HG02840 (cell line): ENCODE measurements around the gene RRM2.
"Not testable (repeated sequence)": the region's sequence is repeated elsewhere in the genome, so short reads cannot be mapped to it uniquely, and the experiment has no call there.

Experiments used
- ATAC-seq: cut with Tn5 transposase; IDR thresholded peaks from one replicate; pipeline ENCODE4 v1.9.1; 2021; ENCODE audit warnings: mild to moderate bottlenecking, moderate library complexity, moderate number of reproducible peaks; ENCODE audit not compliant: unreplicated experiment, low FRiP score

RRM2 gene

GRCh38 chr2:10128420-10128819, 5.9 kb downstream of the RRM2 start:
- no peak for ATAC-seq

DNA sequence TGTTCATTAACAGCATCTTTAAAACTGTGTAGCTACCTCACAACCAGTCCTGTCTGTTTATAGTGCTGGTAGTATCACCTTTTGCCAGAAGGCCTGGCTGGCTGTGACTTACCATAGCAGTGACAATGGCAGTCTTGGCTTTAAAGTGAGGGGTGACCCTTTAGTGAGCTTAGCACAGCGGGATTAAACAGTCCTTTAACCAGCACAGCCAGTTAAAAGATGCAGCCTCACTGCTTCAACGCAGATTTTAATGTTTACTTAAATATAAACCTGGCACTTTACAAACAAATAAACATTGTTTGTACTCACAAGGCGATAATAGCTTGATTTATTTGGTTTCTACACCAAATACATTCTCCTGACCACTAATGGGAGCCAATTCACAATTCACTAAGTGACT, 7.0 kb downstream of the RRM2 start:
- no peak for ATAC-seq

DNA sequence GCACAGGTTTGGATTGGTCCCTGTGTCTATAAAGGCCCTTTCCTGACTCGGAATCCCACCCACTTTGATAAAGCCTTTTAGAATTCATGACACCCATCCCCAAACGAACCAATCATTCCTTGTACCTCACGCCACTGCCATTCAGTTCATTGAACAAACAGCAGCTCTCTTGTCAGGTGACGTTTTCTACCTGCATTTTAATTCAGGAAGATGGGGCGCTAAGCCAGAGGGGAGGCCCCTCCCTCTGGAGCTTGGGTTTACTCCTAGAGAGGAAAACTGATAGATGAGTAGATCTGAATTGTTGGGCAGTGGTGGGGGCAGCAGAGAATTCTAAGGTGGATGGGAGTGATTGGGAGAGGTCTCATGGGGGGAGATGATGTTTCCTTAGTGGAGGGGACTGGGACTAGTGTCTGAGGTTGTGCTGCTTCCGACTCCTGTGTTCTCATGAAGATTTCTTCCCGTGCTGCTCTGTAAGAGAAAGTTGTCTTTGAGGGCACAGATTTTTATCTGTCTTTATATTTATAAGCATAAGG, 9.6 kb downstream of the RRM2 start:
- ATAC-seq: no peak

DNA sequence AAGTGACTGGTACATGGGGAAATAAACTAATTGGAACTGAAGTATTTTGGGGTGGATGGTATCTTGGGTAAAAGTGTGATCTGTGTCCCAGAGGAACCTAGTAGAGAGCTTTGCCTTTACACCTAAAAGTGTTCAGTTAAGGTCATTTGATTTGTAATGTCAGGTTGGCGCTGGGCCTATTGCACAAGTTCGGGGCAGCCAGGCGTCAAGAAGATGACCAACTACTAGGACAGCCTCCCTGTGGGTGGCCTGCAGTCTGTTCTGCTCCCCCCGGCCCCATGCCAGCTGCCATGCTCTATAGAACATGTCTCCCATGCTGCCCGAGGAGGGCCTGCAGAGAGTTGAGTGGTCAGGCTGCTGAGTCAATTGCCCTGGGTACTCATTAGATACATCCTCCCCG, 10.1 kb downstream of the RRM2 start:
- no peak for ATAC-seq

- ATAC-seq: no peak
These were observed 10.6 kb downstream of the RRM2 start for GRCh38 chr2:10132996-10133647.

GRCh38 chr2:10135296-10136089, 13.0 kb downstream of the RRM2 start:
- no peak for ATAC-seq

DNA sequence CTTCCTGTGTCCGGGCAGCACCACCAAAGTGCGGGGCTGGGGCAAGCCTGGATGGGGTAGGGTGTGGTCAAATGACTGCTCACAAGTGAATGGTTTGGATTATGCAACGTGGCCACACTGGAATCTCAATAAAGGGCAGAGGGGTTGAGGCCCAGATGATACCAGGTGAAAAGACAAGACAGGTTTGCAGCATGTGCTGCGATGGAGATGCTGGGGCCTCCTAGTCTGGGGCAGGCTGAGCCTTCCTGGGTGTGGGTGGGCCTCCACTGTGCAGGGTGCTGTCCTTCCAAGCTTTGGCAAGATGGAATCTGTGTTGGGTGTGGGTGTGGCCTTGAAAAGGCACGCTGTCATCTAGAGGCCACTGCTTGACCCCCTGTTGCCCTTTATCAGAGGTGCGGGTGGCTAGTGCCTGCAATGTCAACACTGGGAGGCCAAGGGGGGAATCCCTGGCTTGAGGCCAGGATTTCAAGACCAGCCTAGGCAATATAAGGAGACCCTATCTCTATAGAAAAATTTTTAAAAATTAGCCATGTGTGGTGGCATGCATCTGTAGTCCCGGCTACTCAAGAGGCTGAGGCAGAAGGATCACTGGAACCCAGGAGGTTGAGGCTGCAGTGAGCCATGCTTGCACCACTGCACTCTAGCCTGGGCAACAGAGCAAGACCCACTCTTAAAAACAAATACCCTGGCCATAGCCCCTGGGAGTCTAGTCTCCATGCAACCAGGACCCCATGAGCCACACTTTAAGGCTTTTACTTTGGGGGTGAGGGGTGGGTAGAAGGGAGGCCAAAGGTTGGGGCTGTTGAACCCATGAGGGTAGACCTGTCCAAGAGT, 13.8 kb downstream of the RRM2 start:
- ATAC-seq: no peak

DNA sequence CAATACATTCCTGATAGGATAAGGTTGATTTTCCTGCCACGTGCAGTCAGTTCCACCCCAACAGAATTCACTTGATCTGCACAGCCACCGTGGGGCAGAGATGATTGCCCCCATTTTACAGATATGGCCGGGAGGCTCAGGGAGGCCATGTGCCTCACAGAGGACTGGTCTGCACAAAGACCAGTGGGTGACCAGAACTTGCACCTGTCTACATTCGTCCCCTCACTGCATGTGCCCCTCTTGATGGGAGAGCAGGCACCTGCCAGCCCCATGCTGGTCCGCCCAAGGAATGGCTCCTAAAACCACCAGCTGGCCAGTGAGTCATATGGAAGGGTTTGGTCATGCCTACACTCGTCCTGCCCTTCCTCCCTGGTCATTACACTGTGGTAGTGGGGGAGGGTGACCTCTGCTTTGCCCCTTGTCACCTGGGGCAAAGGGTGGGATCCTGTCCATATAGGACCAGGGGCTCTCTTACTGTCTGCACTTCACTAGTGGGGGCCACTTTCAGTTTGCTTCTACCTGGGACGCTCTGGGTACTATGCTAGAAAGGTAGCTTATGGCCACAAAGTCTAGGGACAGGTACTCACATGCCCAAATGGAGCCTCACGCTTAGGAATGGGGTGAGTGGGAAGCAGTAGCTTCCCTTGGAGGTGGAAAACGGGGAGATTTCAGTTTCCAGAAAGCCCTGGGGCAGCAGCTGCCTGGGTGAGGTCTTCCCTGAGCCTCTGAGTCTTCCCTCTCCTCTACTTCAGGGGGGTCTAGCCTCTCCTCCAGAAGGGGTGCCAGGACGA, 14.7 kb downstream of the RRM2 start:
- no peak for ATAC-seq

GRCh38 chr2:10139536-10139935, 17.0 kb downstream of the RRM2 start:
- ATAC-seq: no peak

DNA sequence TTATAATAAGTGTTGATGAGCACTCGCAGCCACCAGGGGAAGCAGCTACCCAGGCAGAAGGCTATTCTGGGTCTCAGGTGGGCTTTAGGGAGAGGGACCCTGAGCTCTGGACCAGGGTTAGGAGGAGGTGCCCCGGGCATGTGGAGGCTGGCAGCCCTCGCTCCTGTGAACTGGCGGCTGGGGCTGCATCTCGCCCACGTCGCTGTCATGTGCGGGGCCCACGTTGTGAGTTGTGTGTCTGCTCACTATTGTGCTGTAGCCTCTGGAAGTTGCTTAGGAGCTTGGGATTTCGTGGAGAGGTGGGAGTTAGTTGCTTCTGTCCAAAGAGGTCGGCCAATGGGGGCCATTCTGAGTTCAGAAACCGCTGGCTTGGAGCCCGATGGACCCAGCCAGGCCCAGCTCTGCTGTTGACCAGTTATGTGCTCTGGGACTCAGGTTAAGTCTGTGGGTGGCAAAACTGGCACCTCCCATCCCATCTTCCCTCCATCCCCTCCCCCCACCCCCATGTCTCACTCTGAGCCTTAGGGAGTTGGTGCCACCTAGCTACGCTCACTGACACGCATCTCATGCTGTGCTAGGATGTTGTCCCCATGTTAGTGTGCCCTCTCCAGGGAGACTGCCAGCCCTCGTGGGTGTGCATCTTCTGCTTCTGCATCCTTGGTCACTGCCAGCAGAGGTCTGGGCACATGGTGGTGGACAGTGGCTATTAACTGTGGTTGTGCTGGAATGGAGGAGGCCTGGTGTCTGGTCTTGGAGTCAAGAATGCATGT, 18.5 kb downstream of the RRM2 start:
- ATAC-seq: no peak

GRCh38 chr2:10141736-10142639, 19.4 kb downstream of the RRM2 start:
- no peak for ATAC-seq

- ATAC-seq: no peak
These were observed 20.1 kb downstream of the RRM2 start for GRCh38 chr2:10142640-10142965.

DNA sequence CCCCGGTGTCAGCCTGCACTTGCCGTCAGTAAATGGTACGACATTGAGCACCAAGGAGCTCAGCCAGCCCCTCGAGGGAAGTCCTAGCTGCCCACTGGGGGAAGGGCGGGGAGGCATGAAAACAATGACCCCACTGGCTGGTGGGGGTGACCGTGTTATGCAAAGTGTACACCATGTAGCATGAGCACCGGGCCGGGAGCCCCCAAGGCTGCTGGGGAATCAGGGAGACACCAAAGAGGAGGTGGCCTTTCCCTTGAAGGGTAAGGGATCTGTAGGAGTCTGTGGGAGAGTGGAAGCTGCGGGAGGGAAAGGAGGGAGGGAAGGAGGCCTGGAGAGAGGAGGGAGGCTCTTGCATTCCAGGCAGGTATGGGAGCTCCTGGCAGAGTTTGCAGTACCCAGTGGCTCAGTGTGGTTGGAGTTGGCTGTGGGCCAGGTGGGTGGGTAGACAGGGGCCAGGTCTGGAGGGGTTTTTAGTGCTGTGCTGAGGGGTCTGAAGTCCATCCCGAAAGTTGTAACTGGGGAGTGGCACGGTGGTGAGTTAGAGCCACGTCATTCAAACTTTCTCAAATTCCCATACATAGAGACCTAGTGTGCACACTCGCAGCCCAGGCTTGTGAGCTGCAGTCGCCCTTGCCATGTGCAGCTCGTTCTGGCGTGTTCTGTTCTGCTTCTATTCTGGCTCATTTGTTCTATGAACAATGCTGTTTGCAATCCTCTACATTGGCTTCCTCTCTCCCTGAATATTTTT, 22.4 kb downstream of the RRM2 start:
- no peak for ATAC-seq

DNA sequence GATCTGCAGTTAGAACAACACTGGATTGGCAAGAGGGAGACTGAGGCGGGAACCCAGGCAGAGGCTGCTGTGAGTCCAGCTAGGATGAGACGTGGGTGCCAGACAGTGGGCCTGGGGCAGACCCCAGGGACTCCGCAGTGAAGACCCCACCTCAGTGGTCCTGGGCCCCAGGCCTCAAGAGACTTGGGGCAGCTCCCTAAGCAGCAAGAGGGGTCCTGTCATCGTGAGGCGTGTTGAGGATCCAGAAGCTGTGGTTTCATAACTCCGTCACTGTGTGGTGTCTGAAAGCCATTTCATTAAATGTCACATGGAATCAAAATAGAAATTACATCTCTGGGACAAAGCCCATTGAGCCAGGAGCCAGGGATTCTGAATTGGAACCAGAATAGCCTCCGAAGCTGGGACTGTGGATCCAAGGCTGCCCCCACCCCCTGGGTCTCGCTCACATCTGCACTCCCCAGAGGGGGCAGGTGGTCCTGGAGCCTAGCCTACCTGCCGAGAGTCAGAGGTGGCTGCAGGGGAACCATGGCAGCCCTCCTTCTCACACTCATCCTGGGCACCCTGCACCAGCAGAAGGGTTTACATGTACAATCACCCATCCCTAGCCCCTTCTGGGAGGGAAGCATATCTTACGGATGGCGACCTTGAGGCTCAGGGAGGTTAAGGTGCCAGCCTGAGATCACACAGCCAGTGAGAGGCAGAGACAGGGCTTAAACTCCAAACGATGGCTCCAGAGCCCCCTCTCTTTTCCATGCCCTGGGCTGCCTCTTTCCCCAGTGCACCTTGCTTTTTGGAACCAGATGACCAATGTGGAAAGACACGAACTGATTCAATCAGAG, 23.2 kb downstream of the RRM2 start:
- no peak for ATAC-seq

GRCh38 chr2:10146366-10147005, 23.9 kb downstream of the RRM2 start:
- ATAC-seq: no peak

GRCh38 chr2:10147050-10147660, 24.6 kb downstream of the RRM2 start:
- ATAC-seq: not testable (repeated sequence)
